ENCODE results near the gene DNER. TPM values are rescaled to one million over a fixed set of nuclear protein-coding genes. Genes with fewer than 3 reads are reported as not detected.
"Not testable (repeated sequence)": the region's sequence is repeated elsewhere in the genome, so short reads cannot be mapped to it uniquely, and the experiment has no call there.

Gene DNER
- polyA plus RNA-seq, 1 donor from 2014 or later: not detected

GRCh38 chr2:229701062-229701461 is 13.3 kb downstream of the DNER start:
- Mint-ChIP-seq H3K9me3 (no peaks in the 10 kb centered on the region), H3K27me3 (peaks cover 9% of the 10 kb centered on the region), H3K27ac (no peak overlapping the region), H3K4me3 (no peak overlapping the region), H3K4me1 (no peaks in the 10 kb centered on the region), H3K36me3 (peaks cover 2% of the 10 kb centered on the region)

- Mint-ChIP-seq H3K27ac (no peak overlapping the region), H3K4me1 (no peaks in the 10 kb centered on the region), H3K36me3 (peaks cover 2% of the 10 kb centered on the region), H3K9me3 (peaks cover 0 to 3% (median 3%) of the 10 kb centered on the region in 3 donors), H3K4me3 (no peak overlapping the region), H3K27me3 (peaks cover 7% of the 10 kb centered on the region)
Measured at GRCh38 chr2:229695961-229696360, 18.4 kb downstream of the DNER start.

DNA sequence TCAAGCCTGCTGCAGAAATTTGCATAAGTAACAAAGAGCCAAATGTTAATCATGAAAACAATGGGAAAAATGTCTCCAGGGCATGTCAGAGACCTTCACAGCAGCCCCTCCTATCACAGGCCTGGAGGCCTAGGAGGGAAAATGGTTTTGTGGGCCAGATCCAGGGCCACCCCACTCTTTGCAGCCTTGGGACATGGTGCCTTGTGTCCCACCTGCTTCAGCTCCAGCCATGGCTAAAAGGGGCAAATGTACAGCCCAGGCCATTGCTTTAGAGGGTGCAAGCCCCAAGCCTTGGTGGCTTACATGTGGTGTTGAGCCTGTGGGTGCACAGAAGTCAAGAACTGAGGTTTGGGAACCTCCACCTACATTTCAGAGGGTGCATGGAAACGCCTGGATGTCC is 20.5 kb downstream of the DNER start:
- H3K9me3 Mint-ChIP-seq, H3K4me1 Mint-ChIP-seq, H3K27ac Mint-ChIP-seq, H3K4me3 Mint-ChIP-seq, H3K36me3 Mint-ChIP-seq, H3K27me3 Mint-ChIP-seq: not testable (repeated sequence)

- H3K4me1 Mint-ChIP-seq: no peaks in the 10 kb centered on the region
- no peak overlapping the region for H3K4me3 Mint-ChIP-seq
- peaks cover 8% of the 10 kb centered on the region for H3K27me3 Mint-ChIP-seq
- H3K27ac Mint-ChIP-seq: no peak overlapping the region
- no peaks in the 10 kb centered on the region for H3K36me3 Mint-ChIP-seq
- H3K9me3 Mint-ChIP-seq: peaks cover 3 to 5% (median 3%) of the 10 kb centered on the region in 3 donors
Measured at GRCh38 chr2:229691631-229692030, 22.7 kb downstream of the DNER start.

GRCh38 chr2:229689307-229689839 is 25.0 kb downstream of the DNER start:
- H3K9me3 Mint-ChIP-seq: peaks cover 3 to 5% (median 3%) of the 10 kb centered on the region in 3 donors
- H3K4me3 Mint-ChIP-seq: no peak overlapping the region
- peak overlapping the region in 1 of 3 donors; percentile 23 for H3K27ac Mint-ChIP-seq
- peaks cover 12% of the 10 kb centered on the region for H3K27me3 Mint-ChIP-seq
- no peaks in the 10 kb centered on the region for H3K36me3 Mint-ChIP-seq
- H3K4me1 Mint-ChIP-seq: no peaks in the 10 kb centered on the region

- H3K4me1 Mint-ChIP-seq: peaks cover 0 to 2% (median 0%) of the 10 kb centered on the region in 3 donors
- no peaks in the 10 kb centered on the region for H3K36me3 Mint-ChIP-seq
- no peak overlapping the region for H3K4me3 Mint-ChIP-seq
- peaks cover 0 to 5% (median 4%) of the 10 kb centered on the region in 3 donors for H3K9me3 Mint-ChIP-seq
- no peak overlapping the region for H3K27ac Mint-ChIP-seq
- peaks cover 12% of the 10 kb centered on the region for H3K27me3 Mint-ChIP-seq
Measured at GRCh38 chr2:229688141-229688540, 26.2 kb downstream of the DNER start.

- H3K4me1 Mint-ChIP-seq: peaks cover 0 to 2% (median 0%) of the 10 kb centered on the region in 3 donors
- H3K4me3 Mint-ChIP-seq: no peak overlapping the region
- no peaks in the 10 kb centered on the region for H3K36me3 Mint-ChIP-seq
- H3K27me3 Mint-ChIP-seq: peaks cover 11% of the 10 kb centered on the region
- no peak overlapping the region for H3K27ac Mint-ChIP-seq
- peaks cover 0 to 5% (median 2%) of the 10 kb centered on the region in 3 donors for H3K9me3 Mint-ChIP-seq
Measured at GRCh38 chr2:229686122-229686919, 28.0 kb downstream of the DNER start.

GRCh38 chr2:229684942-229685562 is 29.3 kb downstream of the DNER start:
- no peak overlapping the region for H3K27ac Mint-ChIP-seq
- peaks cover 13% of the 10 kb centered on the region for H3K27me3 Mint-ChIP-seq
- H3K9me3 Mint-ChIP-seq: peaks cover 0 to 5% (median 2%) of the 10 kb centered on the region in 3 donors
- no peak overlapping the region for H3K4me3 Mint-ChIP-seq
- H3K4me1 Mint-ChIP-seq: peaks cover 0 to 2% (median 0%) of the 10 kb centered on the region in 3 donors
- no peaks in the 10 kb centered on the region for H3K36me3 Mint-ChIP-seq

DNA sequence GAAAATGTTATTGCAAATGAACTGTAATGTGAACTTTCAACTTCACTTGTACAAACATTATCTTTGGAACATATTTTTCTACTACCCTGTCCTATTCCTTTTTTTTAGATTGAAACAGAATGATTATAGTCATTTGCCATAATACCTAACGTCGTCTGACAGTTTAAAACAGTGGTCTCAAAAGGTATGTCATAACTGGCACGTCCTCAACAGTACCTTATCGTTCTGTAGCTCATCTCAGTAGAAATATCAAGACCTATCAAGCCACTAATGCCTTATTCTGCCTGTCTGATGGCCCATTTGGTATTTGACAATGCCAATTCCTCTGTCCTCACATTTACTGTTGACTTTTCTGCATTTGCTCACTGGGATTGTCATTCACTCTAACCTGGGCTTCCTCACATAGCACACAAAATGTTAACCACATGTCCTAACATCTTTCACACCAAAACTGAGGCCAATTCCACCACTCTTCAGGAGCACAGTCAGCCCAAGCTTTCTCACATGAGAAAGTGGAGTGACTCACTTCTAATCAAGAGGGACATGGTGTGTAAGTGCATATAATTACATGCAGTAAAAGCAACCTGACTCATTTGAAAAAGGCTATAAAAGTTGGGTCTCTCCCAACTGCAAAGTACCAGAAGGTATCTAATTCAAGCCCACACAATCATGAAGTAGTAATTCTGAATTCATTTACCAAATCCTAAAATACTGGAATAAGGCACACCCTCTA is 34.8 kb downstream of the DNER start:
- Mint-ChIP-seq H3K4me1 (peaks cover 0 to 2% (median 0%) of the 10 kb centered on the region in 3 donors), H3K27ac (no peak overlapping the region), H3K9me3 (peaks cover 0 to 3% (median 0%) of the 10 kb centered on the region in 3 donors), H3K4me3 (no peak overlapping the region), H3K36me3 (no peaks in the 10 kb centered on the region), H3K27me3 (peaks cover 17% of the 10 kb centered on the region)

GRCh38 chr2:229675569-229675968 is 38.8 kb downstream of the DNER start:
- H3K27ac Mint-ChIP-seq: no peak overlapping the region
- no peaks in the 10 kb centered on the region for H3K36me3 Mint-ChIP-seq
- H3K4me3 Mint-ChIP-seq: no peak overlapping the region
- H3K9me3 Mint-ChIP-seq: peaks cover 0 to 2% (median 0%) of the 10 kb centered on the region in 3 donors
- H3K4me1 Mint-ChIP-seq: no peaks in the 10 kb centered on the region
- peaks cover 15% of the 10 kb centered on the region for H3K27me3 Mint-ChIP-seq

DNA sequence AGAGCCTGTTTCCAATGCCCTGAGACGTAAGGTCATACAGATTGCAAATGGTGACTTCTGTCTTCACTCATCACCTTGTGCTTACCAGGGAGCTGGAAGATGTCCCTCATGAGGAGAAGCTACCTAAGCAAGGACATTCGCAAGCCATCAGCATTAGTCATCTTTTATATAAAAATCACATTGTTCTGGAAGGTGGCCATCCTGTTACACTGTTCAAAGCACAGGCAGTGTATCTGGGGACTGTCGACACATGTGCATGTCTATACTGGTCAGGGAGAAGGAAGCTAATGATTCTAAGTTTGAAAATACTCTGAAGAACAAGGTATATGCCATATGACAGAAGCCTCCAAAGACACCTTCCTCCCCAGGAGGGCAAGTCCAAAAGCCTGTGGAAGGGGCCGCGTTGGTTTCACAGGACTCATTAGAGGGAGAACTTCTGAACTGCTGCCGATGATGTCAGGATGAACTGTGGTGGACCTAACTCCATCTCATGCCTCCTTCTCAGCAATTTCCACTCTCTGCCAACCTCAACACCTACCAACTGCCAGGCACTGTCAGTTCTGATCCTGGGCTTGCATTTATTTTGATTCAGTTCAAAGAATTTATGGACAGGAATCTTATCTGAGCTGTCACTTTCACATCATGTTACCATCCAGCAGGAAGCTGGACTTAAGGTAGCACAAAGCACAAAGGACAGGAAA is 39.4 kb downstream of the DNER start:
- Mint-ChIP-seq H3K4me3 (no peak overlapping the region), H3K9me3 (peaks cover 0 to 2% (median 0%) of the 10 kb centered on the region in 3 donors), H3K27ac (no peak overlapping the region), H3K36me3 (no peaks in the 10 kb centered on the region), H3K4me1 (no peaks in the 10 kb centered on the region), H3K27me3 (peaks cover 15% of the 10 kb centered on the region)

- peaks cover 0 to 3% (median 0%) of the 10 kb centered on the region in 3 donors for H3K9me3 Mint-ChIP-seq
- H3K4me3 Mint-ChIP-seq: no peak overlapping the region
- H3K4me1 Mint-ChIP-seq: no peaks in the 10 kb centered on the region
- H3K27ac Mint-ChIP-seq: no peak overlapping the region
- H3K36me3 Mint-ChIP-seq: no peaks in the 10 kb centered on the region
- H3K27me3 Mint-ChIP-seq: peaks cover 16% of the 10 kb centered on the region
Measured at GRCh38 chr2:229673676-229674075, 40.7 kb downstream of the DNER start.

- Mint-ChIP-seq H3K27me3 (peaks cover 9% of the 10 kb centered on the region), H3K4me1 (no peaks in the 10 kb centered on the region), H3K36me3 (no peaks in the 10 kb centered on the region), H3K27ac (no peak overlapping the region), H3K9me3 (peaks cover 0 to 4% (median 0%) of the 10 kb centered on the region in 3 donors), H3K4me3 (no peak overlapping the region)
Measured at GRCh38 chr2:229672021-229672420, 42.3 kb downstream of the DNER start.

- Mint-ChIP-seq H3K27ac (no peak overlapping the region), H3K27me3 (peaks cover 8% of the 10 kb centered on the region), H3K9me3 (peaks cover 0 to 7% (median 0%) of the 10 kb centered on the region in 3 donors), H3K4me1 (no peaks in the 10 kb centered on the region), H3K36me3 (no peaks in the 10 kb centered on the region), H3K4me3 (no peak overlapping the region)
Measured at GRCh38 chr2:229669841-229670240, 44.5 kb downstream of the DNER start.
